Panc1 (cell line): ENCODE data around the gene KCNB1. TPM values are rescaled to one million over a fixed set of nuclear protein-coding genes. Genes with fewer than 3 reads are reported as not detected.
A peak's percentile ranks its signal among the peaks of the same experiment; 100 is the strongest.

Source experiments
- ATAC-seq: fragments of 200-7000 bp; cut with Tn5 transposase; 2 replicates; pipeline ENCODE4 v1.9.1; 2020; ENCODE audit warnings: mild to moderate bottlenecking, moderate library complexity
- BruUV-seq: library from RNA; stranded (reverse); fragments of 400-500 nt; replicated peaks from 2 replicates; lab custom pipeline; 2021; lab: Mats Ljungman, UMichigan
- CTCF ChIA-PET: fragments of 300-600 bp; sonication (Branson Sonifier 250); formaldehyde crosslinking; loops from one replicate; lab custom pipeline; 2022; ENCODE audit warnings: antibody characterized with exemption; lab: Charles Lee
- POLR2A ChIA-PET: fragments of 300-600 bp; sonication (Branson Sonifier 250); formaldehyde crosslinking; loops from one replicate; lab custom pipeline; 2022; ENCODE audit warnings: antibody characterized with exemption; lab: Charles Lee
- DNase-seq: peaks from one replicate; pipeline ENCODE4 v3.0.0-alpha.2; 2010; ENCODE audit warnings: low read depth, low spot score
- H3K27ac ChIP-seq: 2 replicates; pipeline ENCODE4 v1.5.1; 2011; ENCODE audit warnings: mild to moderate bottlenecking, low read length, inconsistent platforms
- H3K27me3 ChIP-seq: fragments of 200-500 bp; sonication (Bioruptor generic); 2 replicates; pipeline ENCODE4 v1.6.0; 2014; ENCODE audit warnings: low read length, inconsistent platforms; ENCODE audit not compliant: control insufficient read depth, insufficient read depth
- H3K36me3 ChIP-seq: fragments of 200-500 bp; sonication (Bioruptor generic); 2 replicates; pipeline ENCODE4 v1.5.1; 2014; ENCODE audit warnings: inconsistent platforms, mild to moderate bottlenecking, low read length, moderate library complexity; ENCODE audit not compliant: control insufficient read depth, insufficient read depth
- H3K4me1 ChIP-seq: 2 replicates; pipeline ENCODE4 v1.5.1; 2011; ENCODE audit warnings: inconsistent platforms, mild to moderate bottlenecking, low read length, moderate library complexity; ENCODE audit not compliant: control insufficient read depth, insufficient read depth
- H3K4me3 ChIP-seq, 2 experiments: 2 replicates each; pipeline ENCODE4 v1.5.1; 2011 to 2012; ENCODE audit warnings: low read depth in 2 of 2, low read length in 2 of 2, mild to moderate bottlenecking in 2 of 2, inconsistent platforms in 1 of 2, moderate library complexity in 1 of 2
- H3K9me3 ChIP-seq: fragments of 200-500 bp; sonication (Bioruptor generic); 2 replicates; pipeline ENCODE4 v1.5.1; 2014; ENCODE audit warnings: low read depth, mild to moderate bottlenecking, inconsistent platforms, low read length, moderate library complexity; ENCODE audit not compliant: control insufficient read depth, insufficient read depth
- CTCF ChIP-seq: fragments of 450-650 bp; IDR thresholded peaks from 2 replicates; pipeline ENCODE4 v1.5.1; 2017; ENCODE audit warnings: mild to moderate bottlenecking
- POLR2AphosphoS5 ChIP-seq: IDR thresholded peaks from 2 replicates; pipeline ENCODE4 v1.6.1; 2012; ENCODE audit warnings: mild to moderate bottlenecking, low read depth, low read length, moderate library complexity
- REST ChIP-seq, 2 experiments: IDR thresholded peaks; 2 replicates each; pipeline ENCODE4 v1.6.1; 2011 to 2012; ENCODE audit warnings: low read depth in 2 of 2, control low read depth in 1 of 2, low read length in 1 of 2, mild to moderate bottlenecking in 1 of 2, moderate library complexity in 1 of 2; ENCODE audit not compliant: insufficient read depth in 1 of 2
- SIN3A ChIP-seq: IDR thresholded peaks from 2 replicates; pipeline ENCODE4 v1.6.1; 2012; ENCODE audit warnings: low read depth, mild to moderate bottlenecking, low read length, moderate library complexity, borderline replicate concordance; ENCODE audit not compliant: insufficient read depth
- TCF7L2 ChIP-seq: IDR thresholded peaks from 2 replicates; pipeline ENCODE4 v1.6.1; 2011; ENCODE audit warnings: mild to moderate bottlenecking, low read depth, low read length, inconsistent platforms
- in situ Hi-C: cut with HindIII; loops from 2 replicates; pipeline ENCODE4 v1.10.0; 2016; ENCODE audit warnings: low sequenced_read_pairs, low pct_unique_long_range_greater_than_20kb
- intact Hi-C: fragments of 100-400 bp; cut with micrococcal nuclease; formaldehyde crosslinking; loops from one replicate; pipeline ENCODE4 v1.10.0; 2022; ENCODE audit not compliant: unreplicated experiment
- total RNA-seq: library from RNA; stranded (reverse); gene quantifications from one replicate; pipeline ENCODE4 v1.2.1, GENCODE V29; 2021; ENCODE audit not compliant: unreplicated experiment

KCNB1 gene
- total RNA-seq, 1 experiment from 2014 or later, result 11.1 TPM

- DNase-seq (no peak), ATAC-seq (no peak)
- intact Hi-C loops (no loop called here), in situ Hi-C loops (no loop called here)
- no peak overlapping the region for H3K27ac ChIP-seq
- no peaks in the 10 kb centered on the region for H3K4me1 ChIP-seq
- BruUV-seq, result no TSS peak
- H3K9me3 ChIP-seq, result no peaks in the 10 kb centered on the region
- TF ChIP-seq POLR2AphosphoS5 (no peak), TCF7L2 (no peak), CTCF (no peak), SIN3A (no peak), REST (IDR thresholded peaks at IDR 0.05; ENCODE audit: insufficient read depth in 1 of 2, low read depth in 2 of 2, low read length in 1 of 2) (no peak)
- H3K27me3 ChIP-seq, result no peaks in the 10 kb centered on the region
- CTCF ChIA-PET, result interaction anchor here (0.6 kb wide), 1 partner anchor 429 kb away, joined by 4 read pairs; no protein-coding TSS in a partner anchor
- no peaks in the 10 kb centered on the region for H3K36me3 ChIP-seq
- POLR2A ChIA-PET, result no interaction called here
- no peak overlapping the region for H3K4me3 ChIP-seq
These were observed 129.1 kb downstream of the KCNB1 start for GRCh38 chr20:49353348-49353747.

- ChIA-PET CTCF (no interaction called here), POLR2A (interaction anchor here (0.5 kb wide), 1 partner anchor 30 kb away, joined by 11 read pairs; no protein-coding TSS in a partner anchor)
- in situ Hi-C loops (no loop called here), intact Hi-C loops (no loop called here)
- BruUV-seq, result no TSS peak
- no peaks in the 10 kb centered on the region for H3K9me3 ChIP-seq
- no peak for DNase-seq
- H3K4me1 ChIP-seq, result no peaks in the 10 kb centered on the region
- no peak for ATAC-seq
- no peaks in the 10 kb centered on the region for H3K27me3 ChIP-seq
- no peak overlapping the region for H3K4me3 ChIP-seq
- peak overlapping the region; percentile 54; the same call in 1 of the 2 replicates for H3K27ac ChIP-seq
- H3K36me3 ChIP-seq, result no peaks in the 10 kb centered on the region
- TF ChIP-seq TCF7L2, result no peak
- no peak for TF ChIP-seq SIN3A
- TF ChIP-seq POLR2AphosphoS5, result no peak
- no peak for TF ChIP-seq REST (IDR thresholded peaks at IDR 0.05; ENCODE audit: insufficient read depth in 1 of 2, low read depth in 2 of 2, low read length in 1 of 2)
- no peak for TF ChIP-seq CTCF
These were observed 129.7 kb downstream of the KCNB1 start for GRCh38 chr20:49352751-49353150.
